HUES48 (cell line): ENCODE results near the gene KLHDC7A.

Source experiments
- H3K27ac ChIP-seq: one replicate; pipeline ENCODE4 v1.7.0; 2013; ENCODE audit warnings: low read depth, low read length, inconsistent platforms
- H3K27me3 ChIP-seq: 2 replicates; pipeline ENCODE4 v1.6.1; 2013; ENCODE audit warnings: mild to moderate bottlenecking, low read length; ENCODE audit not compliant: control insufficient read depth, insufficient read depth
- H3K36me3 ChIP-seq: 2 replicates; pipeline ENCODE4 v1.6.1; 2013; ENCODE audit warnings: low read length; ENCODE audit not compliant: control insufficient read depth, insufficient read depth
- H3K4me1 ChIP-seq: 2 replicates; pipeline ENCODE4 v1.6.1; 2013; ENCODE audit warnings: mild to moderate bottlenecking, low read length; ENCODE audit not compliant: control insufficient read depth, insufficient read depth
- H3K4me3 ChIP-seq: 2 replicates; pipeline ENCODE4 v1.5.1; 2013; ENCODE audit warnings: mild to moderate bottlenecking, low read depth, low read length
- H3K9ac ChIP-seq: 2 replicates; pipeline ENCODE4 v1.6.1; 2013; ENCODE audit warnings: mild to moderate bottlenecking, low read depth, low read length, moderate library complexity
- H3K9me3 ChIP-seq: 2 replicates; pipeline ENCODE4 v1.6.1; 2013; ENCODE audit warnings: low read length; ENCODE audit not compliant: control insufficient read depth, insufficient read depth

The KLHDC7A gene

GRCh38 chr1:18508084-18508483 is 27.4 kb downstream of the KLHDC7A start:
- Histone ChIP-seq H3K36me3 (no peaks in the 10 kb centered on the region), H3K27ac (no peak overlapping the region), H3K4me3 (no peak overlapping the region), H3K4me1 (no peaks in the 10 kb centered on the region), H3K9me3 (no peaks in the 10 kb centered on the region), H3K27me3 (no peaks in the 10 kb centered on the region), H3K9ac (no peak overlapping the region)

GRCh38 chr1:18511149-18511873 is 30.6 kb downstream of the KLHDC7A start:
- Histone ChIP-seq H3K36me3 (no peaks in the 10 kb centered on the region), H3K4me1 (no peaks in the 10 kb centered on the region), H3K9me3 (peaks cover 6% of the 10 kb centered on the region; the same call in 1 of the 2 replicates), H3K27ac (no peak overlapping the region), H3K9ac (no peak overlapping the region), H3K27me3 (no peaks in the 10 kb centered on the region), H3K4me3 (no peak overlapping the region)

- Histone ChIP-seq H3K4me1 (no peaks in the 10 kb centered on the region), H3K27me3 (no peaks in the 10 kb centered on the region), H3K27ac (no peak overlapping the region), H3K9me3 (peaks cover 10% of the 10 kb centered on the region), H3K36me3 (no peaks in the 10 kb centered on the region), H3K4me3 (no peak overlapping the region), H3K9ac (no peak overlapping the region)
Observed at GRCh38 chr1:18511874-18512150, 31.1 kb downstream of the KLHDC7A start.

- Histone ChIP-seq H3K36me3 (no peaks in the 10 kb centered on the region), H3K9me3 (peaks cover 15% of the 10 kb centered on the region), H3K4me1 (no peaks in the 10 kb centered on the region)
Observed at GRCh38 chr1:18512883-18513282, 32.2 kb downstream of the KLHDC7A start.

GRCh38 chr1:18513995-18514394 is 33.3 kb downstream of the KLHDC7A start:
- Histone ChIP-seq H3K9ac (no peak overlapping the region), H3K36me3 (no peaks in the 10 kb centered on the region), H3K27me3 (no peaks in the 10 kb centered on the region), H3K4me1 (no peaks in the 10 kb centered on the region), H3K9me3 (peaks cover 15% of the 10 kb centered on the region), H3K27ac (no peak overlapping the region), H3K4me3 (no peak overlapping the region)

More at GRCh38 chr1:18512883-18513282, 32.2 kb downstream of the KLHDC7A start:
- Histone ChIP-seq H3K27ac (no peak overlapping the region), H3K27me3 (no peaks in the 10 kb centered on the region), H3K4me3 (no peak overlapping the region), H3K9ac (no peak overlapping the region)

GRCh38 chr1:18515120-18515667 is 34.5 kb downstream of the KLHDC7A start:
- peaks cover 15% of the 10 kb centered on the region for H3K9me3 ChIP-seq
- H3K4me3 ChIP-seq: no peak overlapping the region
- no peak overlapping the region for H3K9ac ChIP-seq
- no peaks in the 10 kb centered on the region for H3K27me3 ChIP-seq
- H3K4me1 ChIP-seq: no peaks in the 10 kb centered on the region
- H3K27ac ChIP-seq: no peak overlapping the region
- H3K36me3 ChIP-seq: no peaks in the 10 kb centered on the region

GRCh38 chr1:18516473-18516872 is 35.7 kb downstream of the KLHDC7A start:
- no peak overlapping the region for H3K27ac ChIP-seq
- H3K4me3 ChIP-seq: no peak overlapping the region
- H3K36me3 ChIP-seq: no peaks in the 10 kb centered on the region
- H3K9ac ChIP-seq: no peak overlapping the region
- H3K27me3 ChIP-seq: no peaks in the 10 kb centered on the region
- peaks cover 15% of the 10 kb centered on the region for H3K9me3 ChIP-seq
- H3K4me1 ChIP-seq: no peaks in the 10 kb centered on the region

- Histone ChIP-seq H3K9me3 (no peaks in the 10 kb centered on the region), H3K9ac (no peak overlapping the region), H3K4me3 (no peak overlapping the region), H3K27ac (no peak overlapping the region), H3K27me3 (no peaks in the 10 kb centered on the region; the same call in 1 of the 2 replicates), H3K4me1 (no peaks in the 10 kb centered on the region), H3K36me3 (no peaks in the 10 kb centered on the region)
Observed at GRCh38 chr1:18526436-18527275, 45.9 kb downstream of the KLHDC7A start.

DNA sequence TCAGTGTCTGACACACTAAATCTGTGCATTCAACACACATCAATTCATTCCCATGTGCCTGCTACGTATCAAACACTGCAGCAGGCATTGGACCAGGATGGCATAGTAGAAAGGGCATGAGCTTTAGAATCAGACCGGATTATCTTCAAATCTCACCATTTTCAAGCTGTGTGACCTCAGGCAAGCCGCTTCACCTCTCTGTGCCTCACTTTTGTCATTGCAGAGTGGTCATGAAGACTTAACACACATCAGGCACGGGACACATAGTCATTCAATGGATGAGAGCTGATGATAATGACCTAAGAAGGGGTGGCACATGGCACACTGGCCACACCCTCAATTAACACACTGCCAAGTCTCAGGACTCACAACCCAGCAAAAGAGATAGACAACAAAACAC is 46.8 kb downstream of the KLHDC7A start:
- Histone ChIP-seq H3K27me3 (peaks cover 5% of the 10 kb centered on the region), H3K9ac (no peak overlapping the region), H3K27ac (no peak overlapping the region), H3K36me3 (no peaks in the 10 kb centered on the region), H3K9me3 (no peaks in the 10 kb centered on the region), H3K4me1 (no peaks in the 10 kb centered on the region), H3K4me3 (no peak overlapping the region)

DNA sequence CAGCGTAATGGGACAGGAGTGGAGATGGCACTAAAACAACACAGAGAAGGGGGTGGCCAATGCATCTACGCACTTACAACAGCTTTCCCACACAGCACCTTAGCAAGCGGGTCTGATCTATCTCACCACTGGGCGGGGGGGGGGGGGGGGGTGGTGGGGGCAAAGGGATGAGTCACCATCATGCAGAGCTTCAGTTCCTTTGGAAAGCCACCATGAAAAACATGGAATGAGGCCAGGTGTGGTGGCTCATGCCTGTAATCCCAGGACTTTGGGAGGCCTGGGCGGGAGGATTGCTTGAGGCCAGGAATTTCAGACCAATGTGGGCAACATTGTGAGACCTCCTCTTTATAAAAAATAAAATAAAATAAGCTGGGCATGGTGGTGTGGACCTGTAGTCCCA is 47.2 kb downstream of the KLHDC7A start:
- Histone ChIP-seq H3K9ac (no peak overlapping the region), H3K4me3 (no peak overlapping the region), H3K9me3 (no peaks in the 10 kb centered on the region), H3K27me3 (peaks cover 9% of the 10 kb centered on the region), H3K36me3 (no peaks in the 10 kb centered on the region), H3K4me1 (no peaks in the 10 kb centered on the region), H3K27ac (no peak overlapping the region)

- Histone ChIP-seq H3K9me3 (no peaks in the 10 kb centered on the region), H3K36me3 (no peaks in the 10 kb centered on the region), H3K9ac (no peak overlapping the region), H3K27me3 (peaks cover 9% of the 10 kb centered on the region), H3K4me3 (no peak overlapping the region), H3K4me1 (no peaks in the 10 kb centered on the region; the same call in 1 of the 2 replicates), H3K27ac (no peak overlapping the region)
Observed at GRCh38 chr1:18528616-18529015, 47.9 kb downstream of the KLHDC7A start.
